SIG-M5 treated with dmso at 0.1 percent for 504 hours (cell line): ENCODE measurements around the gene RRP9.

ENCODE experiments used
- DNase-seq: peaks from one replicate; lab custom pipeline; 2025; ENCODE audit not compliant: unreplicated experiment; lab: John Stamatoyannopoulos, UW

The RRP9 gene

DNA sequence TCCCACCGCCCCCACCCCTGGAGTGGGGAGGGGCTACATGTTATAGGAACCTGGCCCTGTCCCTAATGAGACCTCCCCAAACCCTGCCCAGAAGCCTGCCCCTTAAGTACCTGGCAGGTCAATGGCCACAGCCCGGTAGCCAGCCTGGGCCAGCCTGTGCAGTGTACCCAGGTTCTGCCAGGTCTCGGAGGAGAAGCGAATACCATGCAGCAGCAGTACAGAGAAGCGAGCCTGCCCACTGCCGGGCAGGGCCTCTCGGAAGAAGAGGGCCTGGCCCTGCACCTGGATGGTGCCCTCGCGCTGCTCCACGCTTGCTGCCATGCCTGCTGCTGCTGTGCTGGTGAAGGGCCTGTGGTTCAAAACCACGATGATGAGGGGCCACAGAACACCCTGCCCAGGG, 29.6 kb upstream of the RRP9 start:
- DNase-seq = no peak

DNA sequence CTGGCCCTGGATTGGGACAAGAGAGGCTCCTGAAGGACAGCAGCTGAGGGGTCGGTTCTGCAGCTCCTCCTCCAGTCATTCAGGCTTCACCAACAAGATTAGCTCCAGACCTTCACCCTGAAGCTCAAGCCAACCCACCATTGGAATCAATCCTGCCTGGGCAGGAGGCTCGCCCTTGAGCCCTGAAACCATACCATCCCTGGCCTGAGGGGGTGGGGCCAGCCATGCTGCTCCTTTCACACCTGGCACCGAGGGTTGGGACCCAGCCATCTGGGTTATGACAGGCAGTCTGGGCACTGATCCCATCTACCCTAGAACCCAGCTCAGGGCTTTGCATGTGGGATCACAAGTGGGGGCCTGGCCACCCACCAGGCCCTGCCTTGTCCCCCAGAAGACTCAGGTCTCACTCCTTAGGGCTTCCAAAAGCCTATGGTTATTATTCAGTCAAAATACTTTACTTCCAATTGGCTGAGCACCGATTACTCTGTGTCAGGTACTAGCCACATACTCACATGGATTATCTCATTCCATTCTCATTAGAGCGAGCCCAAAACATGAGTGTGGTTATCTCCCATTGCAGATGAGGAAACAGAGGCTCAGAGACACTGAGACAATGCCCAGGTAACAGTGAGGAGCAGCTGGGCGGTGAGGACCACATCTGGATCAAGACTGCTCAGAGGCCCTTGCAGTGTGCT, 29.0 kb upstream of the RRP9 start:
- DNase-seq = no peak

DNA sequence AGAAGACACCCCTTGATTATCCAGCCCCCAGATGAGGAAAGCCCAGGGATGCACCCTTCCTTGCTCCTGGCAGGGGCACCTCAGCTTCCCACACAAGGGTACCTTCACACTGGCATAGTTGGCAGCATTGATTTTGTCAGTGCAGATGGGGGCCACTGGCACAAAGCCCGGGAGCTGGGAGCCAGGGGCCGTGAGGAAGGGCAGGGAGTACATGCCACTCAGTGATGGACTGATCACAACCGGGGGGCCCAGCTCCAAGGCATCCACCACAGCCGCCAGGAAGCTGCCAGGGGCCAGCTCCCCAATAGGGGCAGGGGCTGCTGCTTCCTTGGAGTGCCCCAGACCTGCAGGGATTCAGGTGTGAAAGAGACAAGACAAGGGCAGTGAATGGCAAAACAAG, 28.1 kb upstream of the RRP9 start:
- DNase-seq = no peak

DNA sequence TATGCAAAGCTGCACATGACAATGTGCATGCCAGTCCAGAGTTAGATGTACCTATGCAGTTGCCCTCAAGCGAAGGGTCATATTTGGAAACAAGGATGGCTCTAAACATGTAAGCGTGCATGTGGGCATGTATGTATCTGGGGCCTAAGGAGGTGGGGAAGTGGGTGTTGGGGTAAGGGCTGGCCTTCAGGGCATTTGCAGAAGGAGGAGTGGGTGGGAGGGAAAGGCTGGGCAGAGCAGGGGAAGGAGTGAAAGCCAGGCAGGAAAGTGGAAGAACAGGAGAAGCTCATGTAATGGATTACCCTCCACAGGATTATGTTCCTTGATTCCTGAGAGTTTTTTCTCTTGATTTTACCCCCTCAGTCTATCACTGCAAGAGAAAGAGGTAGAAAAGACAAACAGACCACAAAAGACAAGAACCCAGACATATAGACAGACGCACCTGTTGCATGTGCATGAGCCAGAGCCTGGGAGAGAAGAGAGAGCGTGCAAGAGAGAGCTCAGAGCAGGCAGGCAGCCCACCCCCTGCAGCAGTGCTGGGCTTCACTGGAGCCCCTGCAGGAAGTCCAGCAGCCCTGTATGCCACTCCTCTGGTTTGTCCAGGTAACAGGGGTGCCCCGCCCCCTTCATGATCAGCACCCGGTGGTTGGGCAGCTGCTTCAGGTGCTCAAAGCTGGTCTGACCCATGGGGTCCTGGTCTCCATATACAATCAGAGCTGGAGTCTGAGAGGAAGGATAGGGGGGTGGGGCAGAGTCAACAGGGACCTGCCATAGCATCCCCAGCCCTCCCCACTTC, 27.4 kb upstream of the RRP9 start:
- DNase-seq = no peak

DNA sequence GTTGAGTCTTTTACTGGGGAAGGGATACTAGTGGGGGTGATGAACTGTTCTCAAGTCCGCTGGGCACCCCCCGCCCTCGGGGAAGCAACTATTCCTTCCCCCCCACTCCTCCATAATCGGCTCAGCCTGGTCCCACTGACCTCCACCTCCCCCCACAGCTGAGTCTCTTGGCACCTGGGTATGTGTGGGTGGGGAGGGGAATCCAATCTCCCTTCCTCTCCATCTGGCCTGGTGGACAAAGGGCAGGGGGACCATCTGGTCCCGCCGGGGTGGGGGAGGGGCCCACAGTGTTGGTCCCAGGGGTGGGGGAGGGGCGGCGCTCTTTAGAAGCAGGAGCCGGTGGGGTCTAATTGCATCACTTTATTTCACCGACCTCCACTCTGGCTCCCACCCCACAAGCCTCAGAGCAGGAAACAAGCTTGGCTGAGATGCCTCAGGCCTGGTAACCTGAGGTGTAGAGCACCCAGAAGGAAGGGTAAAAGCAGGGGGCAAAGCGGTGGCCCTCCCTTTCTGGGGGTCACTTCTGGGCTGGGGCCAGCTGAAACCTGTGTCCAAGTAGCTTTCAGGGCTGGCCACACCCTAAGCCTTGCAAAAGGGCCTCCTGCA, 26.6 kb upstream of the RRP9 start:
- DNase-seq = no peak

DNA sequence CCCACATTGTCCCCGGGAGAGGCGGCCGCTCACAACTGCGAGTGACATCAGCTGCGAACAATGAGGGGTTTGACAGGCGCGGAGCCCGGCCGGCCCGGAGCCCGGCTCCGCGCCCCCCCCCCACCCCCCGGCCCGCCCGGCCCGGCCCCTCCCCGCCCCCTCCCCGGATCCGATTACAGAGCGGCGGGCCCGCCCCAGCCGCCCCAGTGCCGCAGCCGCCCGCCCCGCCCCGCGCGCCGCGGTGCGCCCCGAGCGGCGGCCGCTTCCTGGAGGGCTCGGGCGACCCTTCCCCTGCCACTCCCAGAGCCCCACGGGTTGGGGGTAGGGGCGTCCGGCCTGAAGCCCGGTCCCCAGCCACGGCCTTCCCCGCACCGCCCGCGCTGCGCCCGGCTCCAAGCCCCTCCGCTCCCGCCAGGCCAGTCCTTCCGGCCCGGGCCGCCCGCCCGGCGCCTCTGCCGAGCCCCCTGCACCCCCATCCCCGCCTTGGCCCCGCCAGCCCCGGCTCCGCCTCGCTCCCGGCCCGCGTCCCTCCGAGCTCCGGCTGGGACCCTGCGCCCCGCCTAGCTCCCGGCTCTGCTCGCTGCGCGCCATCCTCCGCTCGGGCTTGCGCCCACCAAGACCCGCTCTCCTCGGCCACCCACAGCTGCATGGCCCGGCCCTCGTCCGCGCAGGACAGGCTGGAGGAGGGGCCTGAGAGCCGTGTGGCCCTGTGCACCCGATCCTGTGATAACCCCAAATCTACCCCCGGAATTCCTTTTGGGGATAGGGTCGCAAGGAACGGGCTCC, 25.9 kb upstream of the RRP9 start, which contains the start of gene PCBP4:
PCBP4 (minus strand) TSS at position 71 of the 786 bp plus-strand sequence. CDS start 6,214 bp downstream, outside the sequence.
- DNase-seq = no peak

DNA sequence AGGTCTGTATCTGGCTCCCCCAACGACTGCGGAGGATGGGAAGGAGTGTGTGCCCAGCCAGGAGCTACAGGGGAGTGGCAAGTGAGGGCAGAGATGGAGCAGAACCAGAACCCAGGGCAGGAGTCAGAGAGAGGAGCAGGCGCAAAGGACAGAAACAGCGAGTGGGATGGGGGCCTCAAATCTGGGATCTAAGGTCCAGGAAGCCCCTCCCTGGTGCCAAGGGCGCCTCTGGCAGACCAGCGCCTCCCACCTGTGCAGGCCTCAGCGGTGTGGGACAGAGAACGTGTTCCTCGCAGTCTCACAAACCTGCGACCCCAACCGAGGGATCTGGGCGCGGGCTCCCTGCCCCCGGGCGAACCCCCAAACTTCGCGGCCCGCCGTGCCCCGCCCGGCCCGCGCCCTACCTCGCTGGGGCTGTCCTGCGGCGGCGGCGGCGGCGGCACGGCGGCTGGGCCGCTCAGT, 25.2 kb upstream of the RRP9 start:
- DNase-seq = no peak

DNA sequence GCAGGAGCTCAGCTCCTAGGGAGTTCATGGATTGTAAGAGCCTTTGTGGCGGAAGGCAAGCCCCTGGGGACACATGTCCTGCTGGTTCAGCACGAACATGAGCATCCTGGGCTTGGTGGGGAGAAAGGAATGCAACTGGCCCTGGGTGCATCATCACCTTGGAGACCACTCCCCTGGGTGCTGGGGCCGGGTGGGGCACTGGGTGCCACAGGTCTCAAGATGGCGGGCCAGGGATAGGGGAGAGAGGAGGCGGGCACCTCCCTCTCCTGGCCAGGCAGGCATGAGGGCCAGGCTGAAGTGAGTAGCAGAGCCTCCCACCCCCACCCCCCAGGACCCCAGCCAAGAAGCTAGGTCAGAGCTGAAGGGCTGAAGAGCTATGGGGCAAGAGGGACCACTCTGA, 24.8 kb upstream of the RRP9 start:
- no peak for DNase-seq

DNA sequence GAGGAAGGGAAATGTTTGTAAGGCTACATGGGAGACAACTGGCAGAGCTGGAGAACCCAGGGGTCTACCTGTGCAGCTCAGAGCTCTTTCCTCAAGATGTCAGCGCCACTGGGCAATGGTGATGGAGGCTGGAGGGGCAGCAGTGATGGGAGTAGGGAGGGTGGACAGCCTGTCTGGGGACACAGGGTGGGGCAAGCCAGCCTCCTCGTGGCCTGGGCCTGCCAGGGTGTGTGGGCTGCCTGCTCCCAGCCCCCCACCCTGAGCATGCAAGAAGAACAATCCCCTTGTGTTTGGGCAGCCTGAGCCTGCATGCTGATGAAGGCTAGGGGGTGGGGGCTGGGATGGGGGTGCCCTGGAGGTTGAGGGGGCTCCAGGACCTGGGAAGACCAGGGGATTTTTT, 24.3 kb upstream of the RRP9 start:
- DNase-seq = no peak

DNA sequence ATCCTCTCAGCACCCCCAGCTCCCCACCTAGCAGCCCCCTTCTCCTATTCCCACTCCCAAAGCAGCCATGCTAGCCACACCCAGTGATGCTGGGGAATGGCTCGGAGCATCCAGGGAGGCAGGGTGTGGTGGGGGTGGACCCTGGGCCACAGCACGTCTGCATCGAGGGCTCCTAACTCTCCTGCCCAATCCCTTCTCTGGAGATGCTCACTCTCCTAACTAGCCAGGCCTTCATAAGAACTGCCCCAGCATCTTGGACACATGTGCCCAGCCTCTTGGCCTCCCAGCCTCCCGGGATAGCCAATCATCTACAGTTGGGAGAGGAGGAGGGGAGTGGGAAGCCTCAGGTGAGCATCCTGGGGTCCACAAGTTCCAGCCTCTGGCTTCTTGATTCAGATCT, 22.8 kb upstream of the RRP9 start:
- DNase-seq = no peak

DNA sequence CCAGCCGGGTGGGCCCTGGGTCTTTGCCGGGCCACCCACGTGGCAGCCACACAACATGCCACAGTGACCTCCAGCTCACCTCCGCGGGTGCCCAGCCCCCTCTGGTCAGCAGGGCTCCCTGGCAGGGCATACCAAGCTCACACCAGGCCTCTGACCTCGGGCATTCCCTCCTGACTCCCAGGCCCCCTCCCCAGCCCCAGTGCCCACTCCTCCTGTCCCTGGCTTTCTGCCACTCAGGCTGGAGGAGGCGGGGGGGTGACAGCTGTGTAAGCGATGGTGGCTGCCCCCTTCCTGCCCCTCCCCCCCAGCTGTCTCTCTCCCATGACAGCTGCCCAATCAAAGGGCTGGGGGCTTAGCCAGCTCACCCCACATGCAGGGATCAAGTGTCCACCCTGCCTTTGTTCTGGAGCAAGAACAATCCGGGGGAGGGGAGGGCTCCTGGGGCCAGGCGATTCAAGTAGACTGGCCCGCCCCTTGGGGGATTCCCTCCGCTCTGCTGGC, 22.3 kb upstream of the RRP9 start:
- no peak for DNase-seq

DNA sequence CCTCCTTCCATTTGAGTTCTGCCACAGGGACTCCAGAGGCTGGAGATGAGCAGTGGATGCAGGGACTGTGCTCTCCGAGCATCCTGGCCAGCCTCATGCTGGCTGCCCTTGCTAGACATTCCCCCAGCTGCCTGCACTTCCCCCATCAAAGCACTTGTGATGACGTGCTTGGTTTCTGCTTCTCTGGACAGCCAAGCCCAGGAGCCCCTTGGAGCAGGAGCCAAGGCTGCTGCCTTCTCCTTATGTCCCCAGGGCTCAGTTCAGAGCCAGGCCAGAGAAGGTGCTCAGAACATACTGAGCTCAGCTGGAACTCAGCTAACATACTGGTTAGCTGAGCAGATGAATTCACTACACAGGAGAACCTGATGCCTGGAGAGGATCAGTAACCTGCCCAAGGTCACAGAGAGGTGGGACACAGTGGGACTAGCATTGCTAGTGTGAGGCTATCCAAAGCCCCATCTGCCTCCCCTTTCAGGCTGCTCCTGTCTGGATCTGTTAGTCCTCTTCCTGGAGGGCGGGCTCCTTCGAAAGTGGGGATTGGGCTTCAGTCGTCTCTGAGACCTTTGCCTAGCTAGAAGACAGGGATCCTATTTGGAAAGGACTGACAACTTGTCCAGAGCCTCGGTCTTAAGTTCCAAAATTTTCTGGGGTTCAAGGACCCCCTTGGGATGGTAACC, 21.3 kb upstream of the RRP9 start:
- DNase-seq = no peak

DNA sequence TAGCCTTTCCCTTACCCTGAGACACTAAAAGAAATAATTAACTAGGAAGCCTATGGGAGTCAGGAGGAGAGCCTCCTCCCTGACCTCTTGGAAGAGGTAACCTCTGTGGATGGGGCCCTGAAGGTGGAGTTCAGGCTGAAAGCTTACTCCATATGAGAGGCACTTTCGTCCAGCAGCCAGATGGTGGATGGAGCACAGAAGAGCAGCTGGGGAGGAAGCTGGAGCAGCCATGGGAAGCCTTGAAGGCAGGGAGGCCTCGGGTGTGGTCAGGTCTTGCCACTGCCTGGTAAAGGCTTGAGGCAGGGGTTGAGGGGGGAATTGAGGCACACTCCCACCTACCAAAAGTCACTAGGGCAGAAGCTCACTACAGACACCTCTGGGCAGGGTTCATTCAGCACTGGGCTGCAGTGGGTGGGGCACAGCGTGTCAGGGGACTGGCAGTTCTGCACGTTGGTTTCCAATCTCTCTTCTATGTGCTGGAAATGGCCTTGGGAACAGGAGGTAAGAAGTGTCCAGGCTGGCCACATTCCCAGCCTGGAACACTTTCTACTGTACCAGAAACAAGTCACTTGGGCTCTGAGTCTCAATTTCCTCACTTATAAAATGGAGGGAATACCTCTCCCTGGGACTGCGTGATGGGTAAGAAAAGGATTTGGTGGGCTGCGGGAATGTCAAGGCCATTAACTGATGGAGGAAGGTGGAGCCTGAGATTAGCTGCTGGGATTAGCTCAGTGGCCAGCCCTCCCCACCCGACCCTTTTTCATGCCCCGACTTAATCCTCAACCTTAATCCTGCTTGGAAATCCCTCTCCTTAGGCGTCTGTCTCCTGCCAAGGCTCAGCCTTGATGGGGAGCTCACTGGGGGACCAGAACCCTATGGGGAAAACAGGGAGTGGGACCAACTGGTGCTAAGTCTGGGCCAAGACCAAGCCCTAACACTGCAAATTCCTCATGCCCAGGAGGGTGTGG, 20.2 kb upstream of the RRP9 start:
- DNase-seq = no peak

DNA sequence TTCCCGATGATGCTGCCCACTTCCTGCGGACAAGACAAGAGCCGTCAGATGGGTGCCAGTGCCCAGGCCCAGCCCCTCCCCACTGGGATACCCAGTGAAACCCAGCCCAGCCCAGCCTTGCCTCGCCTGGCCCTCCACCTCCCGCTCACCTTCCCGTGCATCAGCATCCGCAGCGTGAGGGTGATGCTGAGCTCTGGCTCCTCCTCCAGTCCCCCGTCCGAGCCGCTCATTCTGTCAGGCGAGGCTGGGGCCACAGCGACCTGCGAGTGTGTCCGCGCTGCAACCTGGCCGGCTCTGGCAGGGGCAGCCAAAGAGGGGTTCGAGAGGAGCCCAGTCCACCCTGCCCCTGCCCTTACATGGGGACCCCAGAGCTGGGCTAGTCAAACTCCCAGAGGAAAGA, 19.3 kb upstream of the RRP9 start:
- no peak for DNase-seq

DNA sequence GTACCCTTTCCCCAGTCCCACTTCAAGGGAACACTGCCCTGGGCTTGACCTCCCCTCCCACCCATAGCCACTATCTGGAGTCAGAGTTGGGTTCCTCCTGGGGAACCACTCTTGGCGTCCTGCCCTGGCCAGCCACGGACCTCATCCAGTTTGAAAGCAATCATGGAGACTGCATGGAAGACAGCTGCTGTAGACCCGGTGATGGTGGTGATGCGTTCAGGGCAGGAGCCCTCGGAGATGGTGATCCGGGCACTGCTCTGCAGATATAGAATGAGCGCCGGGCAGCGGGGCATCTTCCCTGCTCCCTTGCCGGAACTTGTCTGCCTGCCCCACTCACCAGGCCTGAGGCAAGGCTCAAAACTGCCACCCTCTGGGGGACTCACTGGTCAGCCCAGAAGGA, 18.7 kb upstream of the RRP9 start:
- DNase-seq = no peak

DNA sequence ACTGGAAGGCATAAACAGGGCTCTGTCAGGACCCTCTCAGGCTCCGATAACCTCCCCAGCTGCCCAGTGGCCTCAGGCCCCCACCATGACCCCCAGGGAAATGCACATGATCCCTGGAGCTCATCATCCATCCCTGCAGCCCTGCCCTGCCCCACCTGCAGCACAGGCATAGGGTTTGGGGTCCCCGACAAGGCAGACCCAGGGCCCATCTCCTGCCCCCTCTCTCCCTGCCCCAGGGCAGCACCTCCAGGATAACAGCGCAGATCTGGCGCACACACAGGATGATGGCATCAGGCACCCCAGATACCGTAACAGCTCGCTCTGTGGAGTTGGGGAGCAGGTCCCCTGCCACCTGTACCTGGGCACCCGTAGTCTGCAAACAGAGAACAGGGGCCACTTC, 17.9 kb upstream of the RRP9 start:
- DNase-seq = no peak

DNA sequence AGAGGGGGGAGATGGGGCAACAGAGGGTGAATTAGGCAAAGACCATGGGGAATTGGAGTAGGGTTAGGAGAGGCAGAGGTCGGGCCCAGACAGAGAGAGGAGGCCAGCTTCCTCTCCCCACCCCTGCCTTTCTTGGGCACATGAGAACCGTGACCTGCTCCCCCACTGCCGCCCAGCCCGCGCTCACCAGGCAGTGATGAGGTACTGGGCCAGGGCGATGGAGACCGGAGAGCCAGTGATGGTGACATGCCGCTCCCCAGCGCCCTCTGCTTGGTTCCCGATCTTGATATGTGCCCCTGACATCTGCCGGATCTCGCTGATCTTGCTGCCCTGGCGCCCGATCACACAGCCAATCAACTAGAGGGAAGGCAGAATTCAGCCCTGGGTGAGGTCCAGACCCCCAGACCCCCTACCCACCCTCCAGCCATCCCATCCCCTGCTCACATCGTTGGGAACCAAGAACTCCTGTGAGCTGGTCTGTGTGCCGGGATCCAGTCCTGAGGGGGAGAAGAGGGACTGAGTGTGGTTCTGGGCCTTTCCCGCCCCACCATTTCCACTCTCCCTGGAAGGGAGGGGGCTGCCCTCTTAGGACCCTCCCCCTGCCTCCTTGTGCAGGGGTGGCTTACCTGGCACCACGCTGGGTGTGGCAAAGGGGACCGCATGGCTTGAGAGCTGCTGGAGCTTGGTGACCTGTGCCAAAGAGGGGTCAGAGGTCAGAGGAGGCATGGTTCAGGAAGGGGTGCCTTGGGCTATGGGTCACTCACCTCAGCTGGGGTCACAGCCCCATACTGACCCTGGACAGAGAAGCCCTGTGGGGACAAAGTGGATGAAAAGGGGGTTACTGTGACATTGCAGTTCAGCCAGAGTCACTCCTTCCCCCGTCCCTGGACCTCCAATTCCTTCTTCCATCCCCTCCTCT, 17.2 kb upstream of the RRP9 start:
- no peak for DNase-seq

DNA sequence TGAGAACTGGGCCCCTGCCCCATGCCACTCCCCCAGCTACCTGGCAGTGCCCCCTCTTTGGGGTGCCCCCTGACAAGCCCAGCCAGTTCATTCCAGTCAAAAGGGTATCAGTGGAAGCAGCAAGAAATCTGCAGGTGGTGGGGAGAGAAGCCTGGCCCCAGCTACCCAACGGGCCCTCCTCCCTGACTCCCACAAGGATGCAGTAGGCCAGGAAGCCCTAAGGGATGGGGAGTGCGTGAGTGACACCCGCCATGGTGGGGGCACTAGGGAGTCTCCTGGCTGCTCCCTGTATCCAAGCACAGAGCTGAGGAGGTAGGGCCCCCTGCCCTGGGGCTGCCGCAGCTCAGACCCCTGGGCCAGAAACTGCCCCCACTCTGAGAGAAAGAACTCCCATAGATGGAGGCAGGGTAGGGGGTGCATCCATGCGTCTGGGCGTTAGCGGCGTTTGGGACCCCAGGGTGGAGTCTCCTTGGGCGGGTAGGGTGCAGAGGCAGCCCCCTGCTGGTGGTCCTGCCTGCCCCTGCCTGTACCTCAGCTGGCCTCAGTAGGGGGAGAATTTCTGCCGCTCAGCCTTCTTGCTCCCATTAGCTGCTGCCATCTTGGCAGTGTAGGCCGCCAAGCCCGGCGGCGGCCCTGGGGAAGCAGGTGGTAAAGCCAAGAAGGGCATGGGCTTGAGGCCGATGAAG, 16.0 kb upstream of the RRP9 start:
- DNase-seq = no peak
